HFF-Myc (cell line): Measurements from ENCODE around the gene PIGZ.

ENCODE experiments used
- DNase-seq: peaks from one replicate; pipeline ENCODE4 v3.0.0-alpha.2; 2011; ENCODE audit warnings: low read depth; ENCODE audit errors: extremely low read depth
- H3K4me3 ChIP-seq: replicated peaks from 2 replicates; pipeline ENCODE4 v1.5.1; 2011; ENCODE audit warnings: low read depth, mild to moderate bottlenecking, control low read depth, low read length
- CTCF ChIP-seq: IDR thresholded peaks from 2 replicates; pipeline ENCODE4 v1.5.1; 2012; ENCODE audit warnings: mild to moderate bottlenecking, low read depth, low read length, control low read depth; ENCODE audit errors: missing control alignments

Gene PIGZ

GRCh38 chr3:196962930-196963630, 5.6 kb downstream of the PIGZ start:
- no peak for DNase-seq
- no peak for TF ChIP-seq CTCF
- no peak overlapping the region for H3K4me3 ChIP-seq

- DNase-seq = no peak
- TF ChIP-seq CTCF = no peak
- H3K4me3 ChIP-seq = no peak overlapping the region
These were observed 6.3 kb downstream of the PIGZ start for GRCh38 chr3:196962108-196962929.

- TF ChIP-seq CTCF = no peak
- no peak for DNase-seq
- no peak overlapping the region for H3K4me3 ChIP-seq
These were observed 13.8 kb downstream of the PIGZ start for GRCh38 chr3:196954832-196955231.

GRCh38 chr3:196951371-196951770, 17.3 kb downstream of the PIGZ start:
- no peak for DNase-seq
- no peak for TF ChIP-seq CTCF
- no peak overlapping the region for H3K4me3 ChIP-seq

- no peak for DNase-seq
- H3K4me3 ChIP-seq = no peak overlapping the region
- TF ChIP-seq CTCF = no peak
These were observed 18.9 kb downstream of the PIGZ start for GRCh38 chr3:196949750-196950149.

- DNase-seq = no peak
- TF ChIP-seq CTCF = no peak
- H3K4me3 ChIP-seq = no peak overlapping the region
These were observed 19.4 kb downstream of the PIGZ start for GRCh38 chr3:196949285-196949619.
